Skeletal muscle tissue (tissue), 4 donors: ENCODE results near the gene GIMAP8. TPM values are rescaled to one million over a fixed set of nuclear protein-coding genes. Genes with fewer than 3 reads are reported as not detected.
A peak's percentile ranks its signal among the peaks of the same experiment; 100 is the strongest.

Experiments used
- H3K27ac ChIP-seq: one replicate; pipeline ENCODE4 v1.7.0; 2013; ENCODE audit warnings: mild to moderate bottlenecking, low read depth, low read length, inconsistent platforms
- H3K27me3 ChIP-seq, 3 donors: one replicate each; pipeline ENCODE4 v1.7.0; 2013; ENCODE audit warnings: low read length in 3 of 3; ENCODE audit not compliant: control insufficient read depth in 3 of 3, insufficient read depth in 3 of 3
- H3K36me3 ChIP-seq, 3 donors: one replicate each; pipeline ENCODE4 v1.7.0; 2013; ENCODE audit warnings: low read length in 3 of 3; ENCODE audit not compliant: control insufficient read depth in 3 of 3, insufficient read depth in 3 of 3
- H3K4me1 ChIP-seq, 3 donors: one replicate each; pipeline ENCODE4 v1.7.0; 2013; ENCODE audit warnings: low read length in 3 of 3, mild to moderate bottlenecking in 3 of 3; ENCODE audit not compliant: control insufficient read depth in 3 of 3, insufficient read depth in 3 of 3
- H3K4me3 ChIP-seq, 3 donors: one replicate each; pipeline ENCODE4 v1.7.0; 2013; ENCODE audit warnings: low read length in 3 of 3
- H3K9ac ChIP-seq, 3 donors: one replicate each; pipeline ENCODE4 v1.7.0; 2013; ENCODE audit warnings: low read length in 3 of 3, mild to moderate bottlenecking in 3 of 3, moderate library complexity in 2 of 3, low read depth in 1 of 3
- H3K9me3 ChIP-seq, 3 donors: one replicate each; pipeline ENCODE4 v1.7.0; 2013; ENCODE audit warnings: low read length in 3 of 3; ENCODE audit not compliant: control insufficient read depth in 3 of 3
- total RNA-seq: library from RNA; depleted of rRNA; stranded (reverse); fragments of >200 nt; gene quantifications from one replicate; pipeline ENCODE4 v1.2.3, GENCODE V29; 2014
- donor health status: Osteomylitis.

The GIMAP8 gene
- total RNA-seq, 1 donor from 2014 or later = 12.0 TPM

DNA sequence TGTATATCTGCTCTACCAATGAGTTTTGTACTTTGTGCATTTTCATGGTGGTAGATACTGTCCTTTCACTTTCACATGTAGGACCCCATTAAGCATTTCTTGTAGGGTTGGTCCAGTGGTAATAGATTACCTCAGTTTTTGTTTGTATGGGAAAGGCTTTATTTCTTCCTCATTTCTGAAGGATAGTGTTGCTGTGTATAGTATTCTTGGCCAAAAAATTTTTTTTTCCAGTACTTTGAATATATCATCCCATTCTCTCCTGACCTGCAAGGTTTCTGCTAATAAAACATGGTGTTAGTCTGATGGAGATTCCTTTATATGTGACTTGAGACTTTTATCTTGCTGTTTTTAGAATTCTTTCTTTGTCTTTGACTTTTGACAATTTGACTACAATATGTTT, 12.0 kb downstream of the GIMAP8 start:
- Histone ChIP-seq H3K27ac (no peak overlapping the region), H3K4me1 (peaks cover 0 to 5% (median 2%) of the 10 kb centered on the region in 3 donors), H3K9ac (no peak overlapping the region), H3K9me3 (peaks cover 3 to 12% (median 6%) of the 10 kb centered on the region in 3 donors), H3K27me3 (no peaks in the 10 kb centered on the region), H3K36me3 (peaks cover 0 to 2% (median 2%) of the 10 kb centered on the region in 3 donors), H3K4me3 (no peak overlapping the region)

DNA sequence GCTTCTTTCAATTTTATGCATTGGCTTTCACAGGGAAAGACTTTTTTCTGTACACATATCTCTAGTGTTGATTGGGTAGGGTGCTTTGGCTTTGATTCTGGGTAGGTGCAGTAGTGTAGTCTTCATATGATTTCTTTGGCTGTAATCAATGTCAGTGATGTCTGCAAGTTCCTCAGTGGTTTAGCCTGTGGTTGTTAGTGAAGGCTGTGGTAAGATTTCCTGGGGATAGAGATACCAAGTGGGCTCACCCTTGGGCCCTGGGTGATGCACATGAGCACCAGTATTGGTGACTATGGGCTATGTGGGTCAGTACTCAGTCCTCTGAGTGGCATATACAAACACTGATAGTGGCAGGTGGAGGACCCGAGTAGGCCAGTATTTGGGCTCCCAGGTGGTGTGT, 13.0 kb downstream of the GIMAP8 start:
- Histone ChIP-seq H3K9ac (no peak overlapping the region), H3K27ac (no peak overlapping the region), H3K36me3 (peaks cover 0 to 5% (median 2%) of the 10 kb centered on the region in 3 donors), H3K27me3 (no peaks in the 10 kb centered on the region), H3K4me1 (peaks cover 0 to 5% (median 2%) of the 10 kb centered on the region in 3 donors), H3K9me3 (peaks cover 0 to 12% (median 6%) of the 10 kb centered on the region in 3 donors), H3K4me3 (no peak overlapping the region)

DNA sequence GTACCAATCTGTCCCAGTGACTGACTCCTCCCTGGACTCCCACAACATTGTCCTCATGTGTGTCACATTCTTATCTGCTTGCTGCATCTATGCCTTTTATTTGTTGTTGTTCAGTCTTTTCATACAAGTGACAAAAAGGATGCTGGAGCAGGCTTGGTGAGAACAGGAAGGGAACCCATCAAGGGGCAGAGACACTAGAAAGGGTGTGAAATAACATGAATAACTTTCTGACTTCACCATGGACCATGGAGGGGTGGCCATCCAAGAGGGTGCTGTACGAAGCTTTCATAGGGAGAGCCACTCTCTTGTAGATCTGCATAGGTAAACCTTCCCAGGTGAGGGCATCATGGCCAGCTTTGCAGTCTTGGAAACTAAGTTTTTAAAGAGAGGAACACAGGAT, 14.5 kb downstream of the GIMAP8 start:
- no peaks in the 10 kb centered on the region for H3K27me3 ChIP-seq
- peaks cover 0 to 3% (median 2%) of the 10 kb centered on the region in 3 donors for H3K36me3 ChIP-seq
- no peak overlapping the region for H3K27ac ChIP-seq
- H3K4me1 ChIP-seq = peaks cover 0 to 5% (median 2%) of the 10 kb centered on the region in 3 donors
- H3K9ac ChIP-seq = no peak overlapping the region
- H3K4me3 ChIP-seq = no peak overlapping the region
- peaks cover 0 to 9% (median 3%) of the 10 kb centered on the region in 3 donors for H3K9me3 ChIP-seq

GRCh38 chr7:150465414-150465813, 15.0 kb downstream of the GIMAP8 start:
- Histone ChIP-seq H3K9ac (no peak overlapping the region), H3K27ac (no peak overlapping the region), H3K36me3 (peaks cover 0 to 3% (median 2%) of the 10 kb centered on the region in 3 donors), H3K4me3 (no peak overlapping the region), H3K27me3 (no peaks in the 10 kb centered on the region), H3K4me1 (peaks cover 0 to 5% (median 2%) of the 10 kb centered on the region in 3 donors), H3K9me3 (peaks cover 0 to 7% (median 2%) of the 10 kb centered on the region in 3 donors)

DNA sequence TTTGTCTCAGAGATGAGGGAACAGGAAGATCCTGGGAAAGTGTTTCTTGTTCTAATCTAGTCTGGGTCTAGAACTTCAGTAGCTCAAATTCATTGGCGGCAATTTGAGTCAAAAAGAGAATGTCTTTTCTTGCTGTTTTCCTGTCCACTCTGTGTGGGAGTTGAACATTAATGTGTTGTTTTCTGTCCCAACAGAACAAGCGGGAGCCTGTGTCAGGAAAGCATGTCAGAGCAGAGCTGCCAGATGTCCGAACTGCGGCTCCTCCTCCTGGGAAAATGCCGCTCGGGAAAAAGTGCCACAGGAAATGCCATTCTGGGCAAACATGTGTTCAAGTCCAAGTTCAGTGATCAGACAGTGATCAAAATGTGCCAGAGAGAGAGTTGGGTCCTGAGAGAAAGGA, 16.0 kb downstream of the GIMAP8 start:
- Histone ChIP-seq H3K9me3 (peaks cover 0 to 2% (median 2%) of the 10 kb centered on the region in 3 donors), H3K36me3 (peaks cover 0 to 3% (median 2%) of the 10 kb centered on the region in 3 donors), H3K27ac (peak overlapping the region; percentile 23), H3K27me3 (no peaks in the 10 kb centered on the region), H3K4me1 (peaks cover 0 to 5% (median 2%) of the 10 kb centered on the region in 3 donors), H3K9ac (no peak overlapping the region), H3K4me3 (peak overlapping the region in 2 of 3 donors; percentile 11 to 55)

GRCh38 chr7:150468241-150468640, 17.8 kb downstream of the GIMAP8 start:
- Histone ChIP-seq H3K36me3 (peaks cover 0 to 3% (median 2%) of the 10 kb centered on the region in 3 donors), H3K9me3 (peaks cover 0 to 2% (median 0%) of the 10 kb centered on the region in 3 donors), H3K4me3 (peak overlapping the region in 2 of 3 donors; percentile 18 to 20), H3K27ac (peak overlapping the region; percentile 52), H3K27me3 (no peaks in the 10 kb centered on the region), H3K9ac (peak overlapping the region in 1 of 3 donors; percentile 26), H3K4me1 (peaks cover 0 to 5% (median 4%) of the 10 kb centered on the region in 3 donors)

DNA sequence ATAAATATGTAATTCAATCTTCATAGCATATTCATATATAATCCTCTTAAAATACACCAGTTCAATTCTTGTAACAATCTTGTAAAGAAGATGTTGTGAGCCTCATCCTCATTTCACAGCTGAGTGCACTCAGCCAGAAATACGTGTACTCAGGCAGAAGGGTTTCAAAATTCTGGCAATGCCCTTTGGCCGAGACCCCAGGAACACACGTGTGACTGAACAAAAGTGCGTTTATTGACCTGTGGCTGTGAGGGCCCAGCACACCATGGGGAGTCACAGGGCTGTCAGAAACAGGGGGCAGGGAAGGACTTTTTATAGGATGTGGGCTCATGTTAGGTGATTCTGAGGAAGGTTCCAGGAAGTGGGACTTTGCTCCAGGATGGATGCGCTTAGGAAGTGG, 21.5 kb downstream of the GIMAP8 start:
- Histone ChIP-seq H3K4me3 (no peak overlapping the region), H3K27me3 (no peaks in the 10 kb centered on the region), H3K9ac (no peak overlapping the region), H3K9me3 (no peaks in the 10 kb centered on the region), H3K27ac (no peak overlapping the region), H3K4me1 (peaks cover 0 to 7% (median 0%) of the 10 kb centered on the region in 3 donors), H3K36me3 (peaks cover 0 to 3% (median 0%) of the 10 kb centered on the region in 3 donors)

DNA sequence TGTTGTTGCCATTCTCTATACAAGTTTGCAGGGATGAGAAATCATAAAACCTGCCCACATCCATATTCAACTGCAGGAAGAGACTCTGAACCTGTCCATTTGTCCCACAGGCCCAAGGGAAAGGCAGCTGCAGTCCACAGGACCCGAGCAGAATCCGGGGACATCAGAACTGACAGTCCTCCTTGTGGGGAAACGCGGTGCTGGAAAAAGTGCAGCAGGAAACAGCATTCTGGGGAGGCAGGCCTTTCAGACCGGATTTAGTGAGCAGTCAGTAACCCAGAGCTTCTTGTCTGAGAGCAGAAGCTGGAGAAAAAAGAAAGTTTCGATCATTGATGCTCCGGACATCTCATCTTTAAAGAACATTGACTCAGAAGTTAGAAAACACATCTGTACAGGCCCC, 23.5 kb downstream of the GIMAP8 start:
- Histone ChIP-seq H3K9me3 (no peaks in the 10 kb centered on the region), H3K27me3 (peaks cover 0 to 3% (median 0%) of the 10 kb centered on the region in 3 donors), H3K36me3 (no peaks in the 10 kb centered on the region), H3K9ac (no peak overlapping the region), H3K4me3 (no peak overlapping the region), H3K27ac (no peak overlapping the region), H3K4me1 (peaks cover 0 to 8% (median 5%) of the 10 kb centered on the region in 3 donors)

DNA sequence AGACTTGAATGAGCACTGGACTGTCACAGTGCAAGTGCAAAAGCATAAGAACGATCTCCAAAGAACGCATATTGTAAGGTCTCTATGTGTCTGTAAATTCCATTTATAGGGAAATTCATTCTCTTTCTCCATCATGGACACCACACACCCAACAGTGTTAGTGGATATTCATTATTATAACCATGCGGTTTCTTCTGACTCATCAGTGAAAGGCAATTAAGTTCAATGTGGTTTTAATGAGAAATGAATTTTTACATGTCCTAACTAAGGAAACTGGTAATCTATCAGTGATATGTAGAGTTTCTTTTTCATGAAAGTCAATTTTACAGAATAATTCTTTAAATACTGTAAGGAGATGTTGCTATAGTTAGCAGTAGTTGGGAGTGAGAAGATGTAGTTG, 25.9 kb downstream of the GIMAP8 start:
- Histone ChIP-seq H3K27ac (no peak overlapping the region), H3K9ac (no peak overlapping the region), H3K4me1 (peaks cover under 1 to 8% (median 6%) of the 10 kb centered on the region in 3 donors), H3K36me3 (no peaks in the 10 kb centered on the region), H3K4me3 (no peak overlapping the region), H3K9me3 (no peaks in the 10 kb centered on the region), H3K27me3 (peaks cover 0 to 3% (median 0%) of the 10 kb centered on the region in 3 donors)

DNA sequence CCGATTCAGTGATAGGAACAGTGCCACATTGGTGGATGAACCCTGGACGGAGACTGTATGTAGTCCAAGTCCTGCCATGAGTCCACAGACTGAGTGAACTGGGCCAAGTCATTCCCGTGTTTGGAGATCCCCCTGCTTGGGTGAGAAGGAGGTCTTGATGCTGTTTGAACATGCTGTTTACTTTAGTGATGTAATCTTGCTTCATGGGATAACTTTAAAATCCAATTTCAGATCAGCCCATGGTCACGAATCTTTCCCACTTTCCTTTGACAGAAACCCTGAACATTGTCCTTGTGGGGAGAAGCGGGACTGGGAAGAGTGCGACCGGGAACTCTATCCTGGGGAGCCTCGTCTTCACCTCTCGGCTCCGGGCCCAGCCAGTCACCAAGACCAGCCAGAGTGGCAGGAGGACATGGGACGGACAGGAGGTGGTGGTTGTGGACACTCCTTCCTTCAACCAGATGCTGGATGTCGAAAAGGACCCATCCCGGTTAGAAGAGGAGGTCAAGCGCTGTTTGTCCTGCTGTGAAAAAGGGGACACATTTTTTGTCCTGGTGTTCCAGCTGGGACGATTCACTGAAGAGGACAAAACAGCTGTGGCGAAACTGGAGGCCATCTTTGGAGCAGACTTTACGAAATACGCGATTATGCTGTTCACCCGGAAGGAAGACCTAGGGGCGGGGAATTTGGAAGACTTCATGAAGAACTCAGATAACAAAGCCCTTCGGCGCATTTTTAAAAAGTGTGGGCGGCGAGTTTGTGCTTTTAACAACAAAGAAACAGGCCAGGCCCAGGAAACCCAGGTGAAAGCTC, 26.6 kb downstream of the GIMAP8 start:
- H3K4me1 ChIP-seq = peaks cover 3 to 13% (median 9%) of the 10 kb centered on the region in 3 donors
- H3K27ac ChIP-seq = no peak overlapping the region

More for the DNA sequence above, 26.6 kb downstream of the GIMAP8 start:
- Histone ChIP-seq H3K36me3 (no peaks in the 10 kb centered on the region), H3K4me3 (no peak overlapping the region), H3K9me3 (no peaks in the 10 kb centered on the region), H3K27me3 (peaks cover 0 to 3% (median 0%) of the 10 kb centered on the region in 3 donors), H3K9ac (no peak overlapping the region)
